Right lobe of liver (tissue), 4 donors: ENCODE results near the gene G3BP2.
"Not testable (repeated sequence)": the region's sequence is repeated elsewhere in the genome, so short reads cannot be mapped to it uniquely, and the experiment has no call there.

Experiments
- CTCF ChIP-seq, 4 donors: fragments of 200-600 bp in 3 of 4; fragments of 450-650 bp in 1 of 4; IDR thresholded peaks; one replicate each; pipeline versions ENCODE4 v1.5.1 to v1.8.0; 2016 to 2022; ENCODE audit warnings: antibody characterized with exemption in 4 of 4, mild to moderate bottlenecking in 2 of 4
- POLR2A ChIP-seq: fragments of 450-650 bp; IDR thresholded peaks from one replicate; pipeline ENCODE4 v1.6.1; 2017; ENCODE audit warnings: antibody characterized with exemption, mild to moderate bottlenecking
- donor health status: DM: no; HTN: no; CAD: no.
- donor health status: DM: no; HTN: no; CAD: no.
- donor health status: DM: no; HTN: yes; CAD: no.

- TF ChIP-seq CTCF (IDR thresholded peaks at IDR 0.05); POLR2A: not testable (repeated sequence)
Observed at GRCh38 chr4:75687125-75687524, 13.9 kb upstream of the G3BP2 start.
